Breast epithelium (tissue), 3 donors: ENCODE data around the gene CNTN5.

Experiments used
- POLR2A ChIP-seq: fragments of 450-650 bp; IDR thresholded peaks from one replicate; pipeline ENCODE4 v1.6.1; 2016; ENCODE audit warnings: antibody characterized with exemption, mild to moderate bottlenecking, moderate library complexity
- POLR2AphosphoS5 ChIP-seq, 3 donors: sonication (generic); formaldehyde crosslinking; IDR thresholded peaks; one replicate each; pipeline ENCODE4 v1.6.1; 2017; ENCODE audit warnings: antibody characterized with exemption in 3 of 3
- TF ChIP-seq, protein P1 (sequence below), 3 donors: fragments of 450-650 bp; IDR thresholded peaks; one replicate each; pipeline ENCODE4 v1.5.1; 2016 to 2017; ENCODE audit warnings: antibody characterized with exemption in 3 of 3, mild to moderate bottlenecking in 3 of 3, moderate library complexity in 3 of 3

GRCh38 chr11:99316776-99317520 lies 296.2 kb downstream of the CNTN5 start:
- TF ChIP-seq, protein P1, sequence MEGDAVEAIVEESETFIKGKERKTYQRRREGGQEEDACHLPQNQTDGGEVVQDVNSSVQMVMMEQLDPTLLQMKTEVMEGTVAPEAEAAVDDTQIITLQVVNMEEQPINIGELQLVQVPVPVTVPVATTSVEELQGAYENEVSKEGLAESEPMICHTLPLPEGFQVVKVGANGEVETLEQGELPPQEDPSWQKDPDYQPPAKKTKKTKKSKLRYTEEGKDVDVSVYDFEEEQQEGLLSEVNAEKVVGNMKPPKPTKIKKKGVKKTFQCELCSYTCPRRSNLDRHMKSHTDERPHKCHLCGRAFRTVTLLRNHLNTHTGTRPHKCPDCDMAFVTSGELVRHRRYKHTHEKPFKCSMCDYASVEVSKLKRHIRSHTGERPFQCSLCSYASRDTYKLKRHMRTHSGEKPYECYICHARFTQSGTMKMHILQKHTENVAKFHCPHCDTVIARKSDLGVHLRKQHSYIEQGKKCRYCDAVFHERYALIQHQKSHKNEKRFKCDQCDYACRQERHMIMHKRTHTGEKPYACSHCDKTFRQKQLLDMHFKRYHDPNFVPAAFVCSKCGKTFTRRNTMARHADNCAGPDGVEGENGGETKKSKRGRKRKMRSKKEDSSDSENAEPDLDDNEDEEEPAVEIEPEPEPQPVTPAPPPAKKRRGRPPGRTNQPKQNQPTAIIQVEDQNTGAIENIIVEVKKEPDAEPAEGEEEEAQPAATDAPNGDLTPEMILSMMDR (IDR thresholded peaks at IDR 0.05), result no peak
- no peak for TF ChIP-seq POLR2A
- TF ChIP-seq POLR2AphosphoS5 (IDR thresholded peaks at IDR 0.05), result no peak
